ENCODE data around the gene NELL1. TPM values are rescaled to one million over a fixed set of nuclear protein-coding genes. Genes with fewer than 3 reads are reported as not detected.

Gene NELL1
- total RNA-seq, 4 donors from 2014 or later: not detected

DNA sequence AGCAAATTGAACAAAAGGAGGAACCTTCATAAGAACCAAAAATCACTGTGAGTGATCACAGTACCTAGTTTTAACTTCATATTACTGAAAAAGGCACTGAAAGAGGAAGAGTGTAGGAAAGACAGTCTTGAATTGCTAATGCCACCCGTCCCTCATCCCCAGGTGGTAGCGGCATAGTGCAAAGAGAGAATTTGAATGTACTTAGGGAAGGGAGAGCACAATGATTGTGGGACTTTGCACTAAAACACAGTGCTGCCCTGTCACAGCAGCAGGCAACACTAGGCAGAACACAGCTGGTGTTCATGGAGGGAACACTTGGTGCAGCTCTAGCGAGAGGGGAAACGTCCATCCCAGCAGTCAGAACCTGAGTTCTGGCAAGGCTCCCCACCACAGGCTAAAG is 807.2 kb downstream of the NELL1 start:
- in situ Hi-C loops (cut with MboI; ENCODE audit: low sequenced_read_pairs in 4 of 4): no loop called here

DNA sequence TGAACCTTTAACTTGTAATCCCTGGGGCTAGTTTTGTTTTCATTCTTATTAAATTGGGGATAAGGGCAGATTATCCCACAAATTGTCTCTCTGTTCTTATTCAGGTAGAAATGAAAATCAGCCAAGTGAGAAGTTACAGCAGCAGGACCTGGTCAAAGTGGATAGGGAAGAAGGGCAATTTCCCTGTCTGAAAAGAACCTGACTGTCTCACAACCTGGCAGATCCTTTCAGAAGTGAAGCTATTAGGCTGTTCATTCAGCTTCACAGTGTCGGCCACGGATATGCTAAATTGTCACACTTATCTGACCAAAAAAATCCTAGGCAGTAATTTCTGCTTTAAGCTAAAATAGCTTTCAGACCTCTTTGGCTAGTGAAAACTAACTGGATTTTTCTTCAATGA is 810.9 kb downstream of the NELL1 start:
- in situ Hi-C loops (cut with MboI; ENCODE audit: low sequenced_read_pairs in 4 of 4): no loop called here
- intact Hi-C loops (cut with DNase I; ENCODE audit: low total_unique reads): no loop called here
- Histone ChIP-seq H3K27ac (no peak overlapping the region), H3K4me1 (no peaks in the 10 kb centered on the region), H3K36me3 (no peaks in the 10 kb centered on the region), H3K9me3 (no peaks in the 10 kb centered on the region), H3K4me3 (no peak overlapping the region), H3K27me3 (no peaks in the 10 kb centered on the region)
- no peak for DNase-seq
- TF ChIP-seq POLR2A (IDR thresholded peaks at IDR 0.05): no peak
- TF ChIP-seq, protein P1, sequence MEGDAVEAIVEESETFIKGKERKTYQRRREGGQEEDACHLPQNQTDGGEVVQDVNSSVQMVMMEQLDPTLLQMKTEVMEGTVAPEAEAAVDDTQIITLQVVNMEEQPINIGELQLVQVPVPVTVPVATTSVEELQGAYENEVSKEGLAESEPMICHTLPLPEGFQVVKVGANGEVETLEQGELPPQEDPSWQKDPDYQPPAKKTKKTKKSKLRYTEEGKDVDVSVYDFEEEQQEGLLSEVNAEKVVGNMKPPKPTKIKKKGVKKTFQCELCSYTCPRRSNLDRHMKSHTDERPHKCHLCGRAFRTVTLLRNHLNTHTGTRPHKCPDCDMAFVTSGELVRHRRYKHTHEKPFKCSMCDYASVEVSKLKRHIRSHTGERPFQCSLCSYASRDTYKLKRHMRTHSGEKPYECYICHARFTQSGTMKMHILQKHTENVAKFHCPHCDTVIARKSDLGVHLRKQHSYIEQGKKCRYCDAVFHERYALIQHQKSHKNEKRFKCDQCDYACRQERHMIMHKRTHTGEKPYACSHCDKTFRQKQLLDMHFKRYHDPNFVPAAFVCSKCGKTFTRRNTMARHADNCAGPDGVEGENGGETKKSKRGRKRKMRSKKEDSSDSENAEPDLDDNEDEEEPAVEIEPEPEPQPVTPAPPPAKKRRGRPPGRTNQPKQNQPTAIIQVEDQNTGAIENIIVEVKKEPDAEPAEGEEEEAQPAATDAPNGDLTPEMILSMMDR (IDR thresholded peaks at IDR 0.05 in 4 of 5, conservative IDR thresholded peaks at IDR 0.05 in 1 of 5): no peak
- ATAC-seq: no peak

More for the DNA sequence above, 807.2 kb downstream of the NELL1 start:
- Histone ChIP-seq H3K4me3 (no peak overlapping the region), H3K27ac (no peak overlapping the region), H3K9me3 (no peaks in the 10 kb centered on the region), H3K27me3 (no peaks in the 10 kb centered on the region), H3K36me3 (no peaks in the 10 kb centered on the region), H3K4me1 (no peaks in the 10 kb centered on the region)
- intact Hi-C loops (cut with DNase I; ENCODE audit: low total_unique reads): no loop called here
- TF ChIP-seq, protein P1 (IDR thresholded peaks at IDR 0.05 in 4 of 5, conservative IDR thresholded peaks at IDR 0.05 in 1 of 5): no peak
- no peak for TF ChIP-seq POLR2A (IDR thresholded peaks at IDR 0.05)
- DNase-seq (no peak), ATAC-seq (no peak)

DNA sequence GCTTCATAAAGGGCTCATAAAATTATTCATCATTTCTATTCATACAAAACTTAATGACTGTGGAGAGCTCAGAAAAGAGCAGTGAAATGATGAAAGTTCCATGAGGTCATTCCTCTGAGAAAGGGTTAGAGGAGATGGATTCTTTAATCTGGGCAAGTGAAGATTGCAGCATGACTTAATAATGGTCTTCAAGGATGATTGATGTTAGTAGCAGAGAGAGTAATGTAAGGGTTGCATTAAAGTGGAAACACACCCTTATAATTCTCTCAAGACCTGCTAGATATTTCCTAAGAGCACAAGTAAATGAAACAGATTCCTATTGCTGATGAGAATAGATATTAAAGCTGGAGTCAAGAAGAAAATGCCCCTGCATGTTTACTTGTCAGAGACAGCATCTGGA is 811.9 kb downstream of the NELL1 start:
- intact Hi-C loops (cut with DNase I; ENCODE audit: low total_unique reads): no loop called here
- H3K9me3 ChIP-seq: no peaks in the 10 kb centered on the region
- no peaks in the 10 kb centered on the region for H3K36me3 ChIP-seq
- no peak for DNase-seq
- no peaks in the 10 kb centered on the region for H3K4me1 ChIP-seq
- ATAC-seq: no peak
- H3K27ac ChIP-seq: no peak overlapping the region
- H3K4me3 ChIP-seq: no peak overlapping the region
- no peaks in the 10 kb centered on the region for H3K27me3 ChIP-seq
- no peak for TF ChIP-seq POLR2A (IDR thresholded peaks at IDR 0.05)
- TF ChIP-seq, protein P1 (IDR thresholded peaks at IDR 0.05 in 4 of 5, conservative IDR thresholded peaks at IDR 0.05 in 1 of 5): no peak
- in situ Hi-C loops (cut with MboI; ENCODE audit: low sequenced_read_pairs in 4 of 4): no loop called here

DNA sequence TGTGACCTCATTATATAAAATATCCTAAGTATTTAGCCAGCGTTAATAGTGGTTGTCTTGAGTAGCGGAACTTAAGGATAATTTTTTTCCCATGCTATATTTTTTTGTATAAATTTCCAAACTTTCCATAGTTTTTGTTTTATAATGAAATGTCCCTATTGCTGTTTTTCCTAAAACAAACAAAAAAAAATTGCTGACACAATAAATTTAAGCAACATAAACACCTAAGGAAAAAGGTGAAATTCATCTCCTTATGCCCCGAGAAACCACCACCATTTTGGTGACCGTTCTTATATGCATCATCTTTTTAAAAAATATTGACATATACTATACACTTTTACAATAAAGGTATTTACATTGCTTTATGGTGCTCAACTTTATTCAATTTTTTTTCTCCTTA is 814.7 kb downstream of the NELL1 start:
- no peak for DNase-seq
- no peak overlapping the region for H3K27ac ChIP-seq
- no peaks in the 10 kb centered on the region for H3K9me3 ChIP-seq
- in situ Hi-C loops (cut with MboI; ENCODE audit: low sequenced_read_pairs in 4 of 4) (no loop called here), intact Hi-C loops (cut with DNase I; ENCODE audit: low total_unique reads) (no loop called here)
- no peaks in the 10 kb centered on the region for H3K27me3 ChIP-seq
- no peak overlapping the region for H3K4me3 ChIP-seq
- no peaks in the 10 kb centered on the region for H3K36me3 ChIP-seq
- no peak for ATAC-seq
- H3K4me1 ChIP-seq: no peaks in the 10 kb centered on the region
- TF ChIP-seq, protein P1 (IDR thresholded peaks at IDR 0.05 in 4 of 5, conservative IDR thresholded peaks at IDR 0.05 in 1 of 5): no peak
- TF ChIP-seq POLR2A (IDR thresholded peaks at IDR 0.05): no peak

DNA sequence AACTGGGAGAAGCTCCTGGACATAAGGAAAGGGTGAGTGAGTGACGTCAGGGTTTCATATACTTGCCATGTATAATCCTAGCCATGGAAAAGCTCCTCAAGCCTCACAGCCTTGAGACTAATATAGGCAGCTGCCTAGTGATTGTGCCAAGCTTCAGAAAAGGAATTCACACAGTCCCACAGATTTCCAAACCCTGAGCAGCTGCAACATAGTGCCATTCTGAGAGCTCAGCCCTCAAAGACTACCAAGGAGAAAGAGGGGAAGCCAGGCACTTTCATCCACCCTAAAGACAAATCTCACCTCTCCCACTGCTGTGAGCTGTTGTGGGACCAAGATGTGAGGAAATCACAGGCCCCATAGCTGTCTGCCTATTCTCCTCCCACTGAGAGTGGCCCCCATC is 815.6 kb downstream of the NELL1 start:
- H3K27me3 ChIP-seq: no peaks in the 10 kb centered on the region
- no peak overlapping the region for H3K4me3 ChIP-seq
- no peak for ATAC-seq
- no peaks in the 10 kb centered on the region for H3K4me1 ChIP-seq
- H3K9me3 ChIP-seq: no peaks in the 10 kb centered on the region
- H3K27ac ChIP-seq: no peak overlapping the region
- TF ChIP-seq, protein P1 (IDR thresholded peaks at IDR 0.05 in 4 of 5, conservative IDR thresholded peaks at IDR 0.05 in 1 of 5): no peak
- TF ChIP-seq POLR2A (IDR thresholded peaks at IDR 0.05): no peak
- H3K36me3 ChIP-seq: no peaks in the 10 kb centered on the region
- DNase-seq: no peak
- in situ Hi-C loops (cut with MboI; ENCODE audit: low sequenced_read_pairs in 4 of 4) (no loop called here), intact Hi-C loops (cut with DNase I; ENCODE audit: low total_unique reads) (no loop called here)
